ENCODE measurements around the gene AGBL2. TPM values are rescaled to one million over a fixed set of nuclear protein-coding genes. Genes with fewer than 3 reads are reported as not detected.
"Not testable (repeated sequence)": the region's sequence is repeated elsewhere in the genome, so short reads cannot be mapped to it uniquely, and the experiment has no call there.

Gene AGBL2
- total RNA-seq, 2 experiments from 2014 or later, result 2.0 to 8.4 TPM

DNA sequence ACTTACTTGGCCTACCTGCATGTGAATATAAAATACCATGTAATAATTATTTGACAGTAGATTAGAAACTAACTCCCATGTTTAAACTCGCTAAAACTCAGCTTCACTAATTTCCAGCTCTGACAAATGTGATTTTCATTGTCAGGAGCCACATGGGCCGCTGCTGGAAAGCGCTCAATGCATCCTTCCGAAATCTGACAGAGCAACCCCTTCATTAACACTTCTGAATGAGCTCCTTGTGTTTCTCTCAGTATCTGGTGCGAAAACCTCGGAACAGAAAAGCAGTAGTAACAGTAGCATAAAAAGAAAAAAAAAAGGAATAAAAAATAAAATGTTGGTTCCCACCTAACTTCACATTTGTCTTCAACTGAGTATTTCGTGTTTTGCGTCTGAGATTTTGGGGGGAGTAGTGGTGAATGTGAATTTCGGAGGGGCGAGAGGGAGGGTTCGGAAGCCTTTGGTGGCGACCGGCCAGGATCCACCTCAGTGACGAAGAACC is 73.5 kb downstream of the AGBL2 start:
- Histone ChIP-seq H3K36me3 (ENCODE audit: insufficient read depth, low read length) (peaks cover 36% of the 10 kb centered on the region), H3K27ac (ENCODE audit: low read depth, low read length, poor library complexity, severe bottlenecking) (peak overlapping the region; percentile 75), H2AFZ (ENCODE audit: low read length) (peak overlapping the region; percentile 45), H3K9me3 (ENCODE audit: low read length) (no peaks in the 10 kb centered on the region), H4K20me1 (ENCODE audit: insufficient read depth, low read length) (no peaks in the 10 kb centered on the region), H3K4me3 (ENCODE audit: low read depth, low read length, poor library complexity, severe bottlenecking) (peak overlapping the region; percentile 89), H3K79me2 (ENCODE audit: insufficient read depth, low read depth, low read length) (peaks cover 34% of the 10 kb centered on the region), H3K4me1 (ENCODE audit: insufficient read depth, low read length, poor library complexity, severe bottlenecking) (peaks cover 21% of the 10 kb centered on the region), H3K9me2 (ENCODE audit: insufficient read depth, low read length) (no peaks in the 10 kb centered on the region), H3K4me2 (ENCODE audit: low read length) (peak overlapping the region; percentile 93)
- CTCF ChIA-PET (ENCODE audit: unreplicated experiment), result interaction anchor here (0.6 kb wide), 1 partner anchor 190 kb away, joined by 3 read pairs; no protein-coding TSS in a partner anchor
- TSS peak; percentile 87 for BruUV-seq (replicated peaks)
- peak; percentile 7 for DNase-seq (ENCODE audit: low spot score)
- intact Hi-C loops (cut with micrococcal nuclease; ENCODE audit: unreplicated experiment), result loop anchor here (1.0 to 10.0 kb wide), 5 partner anchors 63 to 473 kb away; partner anchors contain the start of genes AGBL2, FNBP4, KBTBD4 and NDUFS3
- POLR2A ChIA-PET, result interaction anchor here (0.6 to 0.7 kb wide), 2 partner anchors 16 to 417 kb away, joined by 3 to 4 read pairs; no protein-coding TSS in a partner anchor
- TF ChIP-seq EZH2phosphoT487 (IDR thresholded peaks at IDR 0.05; ENCODE audit: borderline replicate concordance, low read depth, low read length), result no peak
- TF ChIP-seq, protein P1, sequence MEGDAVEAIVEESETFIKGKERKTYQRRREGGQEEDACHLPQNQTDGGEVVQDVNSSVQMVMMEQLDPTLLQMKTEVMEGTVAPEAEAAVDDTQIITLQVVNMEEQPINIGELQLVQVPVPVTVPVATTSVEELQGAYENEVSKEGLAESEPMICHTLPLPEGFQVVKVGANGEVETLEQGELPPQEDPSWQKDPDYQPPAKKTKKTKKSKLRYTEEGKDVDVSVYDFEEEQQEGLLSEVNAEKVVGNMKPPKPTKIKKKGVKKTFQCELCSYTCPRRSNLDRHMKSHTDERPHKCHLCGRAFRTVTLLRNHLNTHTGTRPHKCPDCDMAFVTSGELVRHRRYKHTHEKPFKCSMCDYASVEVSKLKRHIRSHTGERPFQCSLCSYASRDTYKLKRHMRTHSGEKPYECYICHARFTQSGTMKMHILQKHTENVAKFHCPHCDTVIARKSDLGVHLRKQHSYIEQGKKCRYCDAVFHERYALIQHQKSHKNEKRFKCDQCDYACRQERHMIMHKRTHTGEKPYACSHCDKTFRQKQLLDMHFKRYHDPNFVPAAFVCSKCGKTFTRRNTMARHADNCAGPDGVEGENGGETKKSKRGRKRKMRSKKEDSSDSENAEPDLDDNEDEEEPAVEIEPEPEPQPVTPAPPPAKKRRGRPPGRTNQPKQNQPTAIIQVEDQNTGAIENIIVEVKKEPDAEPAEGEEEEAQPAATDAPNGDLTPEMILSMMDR (conservative IDR thresholded peaks at IDR 0.05; ENCODE audit: low read length), result no peak

DNA sequence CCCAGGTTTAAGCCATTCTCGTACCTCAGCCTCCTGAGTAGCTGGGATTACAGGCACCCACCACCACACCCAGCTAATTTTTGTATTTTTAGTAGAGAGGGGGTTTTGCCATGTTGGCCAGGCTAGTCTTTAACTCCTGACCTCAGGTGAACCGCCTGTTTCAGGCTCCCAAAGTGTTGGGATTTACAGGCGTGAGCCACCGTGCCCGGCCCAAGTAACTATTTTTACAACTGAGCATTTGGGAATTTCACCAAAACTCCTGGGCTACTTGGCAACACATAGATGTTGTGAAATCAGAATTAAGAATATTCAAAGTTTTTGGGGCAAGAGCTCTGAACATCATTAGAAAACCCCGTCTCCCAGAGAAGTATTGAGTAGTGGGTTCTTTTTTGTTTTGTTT is 74.7 kb downstream of the AGBL2 start:
- peaks cover 21% of the 10 kb centered on the region for H3K4me1 ChIP-seq (ENCODE audit: insufficient read depth, low read length, poor library complexity, severe bottlenecking)
- CTCF ChIA-PET (ENCODE audit: unreplicated experiment); H3K27ac ChIP-seq (ENCODE audit: low read depth, low read length, poor library complexity, severe bottlenecking); H2AFZ ChIP-seq (ENCODE audit: low read length); H4K20me1 ChIP-seq (ENCODE audit: insufficient read depth, low read length); H3K9me2 ChIP-seq (ENCODE audit: insufficient read depth, low read length); POLR2A ChIA-PET; DNase-seq (ENCODE audit: low spot score); H3K9me3 ChIP-seq (ENCODE audit: low read length); BruUV-seq (replicated peaks): not testable (repeated sequence)
- H3K36me3 ChIP-seq (ENCODE audit: insufficient read depth, low read length), result peaks cover 48% of the 10 kb centered on the region
- intact Hi-C loops (cut with micrococcal nuclease; ENCODE audit: unreplicated experiment), result loop anchor here (10.0 kb wide), 1 partner anchor 474 kb away; no protein-coding TSS in a partner anchor
- H3K4me2 ChIP-seq (ENCODE audit: low read length), result peak overlapping the region; percentile 93; the same call in 1 of the 2 replicates
- peaks cover 34% of the 10 kb centered on the region for H3K79me2 ChIP-seq (ENCODE audit: insufficient read depth, low read depth, low read length)
- H3K4me3 ChIP-seq (ENCODE audit: low read depth, low read length, poor library complexity, severe bottlenecking), result peak overlapping the region; percentile 89

DNA sequence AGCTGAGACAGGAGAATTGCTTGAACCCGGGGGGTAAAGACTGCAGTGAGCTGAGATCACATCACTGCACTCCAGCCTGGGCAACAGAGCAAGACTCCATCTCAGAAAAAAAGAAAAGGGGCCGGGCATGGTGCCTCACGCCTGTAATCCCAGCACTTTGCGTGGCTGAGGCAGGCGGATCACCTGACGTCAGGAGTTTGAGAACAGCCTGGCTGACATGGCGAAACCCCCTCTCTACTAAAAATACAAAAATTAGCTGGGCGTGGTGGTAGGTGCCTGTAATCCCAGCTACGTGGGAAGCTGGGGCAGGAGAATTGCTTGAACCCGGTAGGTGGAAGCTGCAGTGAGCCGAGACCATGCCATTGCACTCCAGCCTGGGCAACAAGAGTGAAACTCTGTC is 78.8 kb downstream of the AGBL2 start:
- peaks cover 27% of the 10 kb centered on the region for H3K79me2 ChIP-seq (ENCODE audit: insufficient read depth, low read depth, low read length)
- intact Hi-C loops (cut with micrococcal nuclease; ENCODE audit: unreplicated experiment); H4K20me1 ChIP-seq (ENCODE audit: insufficient read depth, low read length); H3K27ac ChIP-seq (ENCODE audit: low read depth, low read length, poor library complexity, severe bottlenecking); H3K4me3 ChIP-seq (ENCODE audit: low read depth, low read length, poor library complexity, severe bottlenecking); H3K4me2 ChIP-seq (ENCODE audit: low read length); CTCF ChIA-PET (ENCODE audit: unreplicated experiment); H2AFZ ChIP-seq (ENCODE audit: low read length); H3K9me3 ChIP-seq (ENCODE audit: low read length); H3K9me2 ChIP-seq (ENCODE audit: insufficient read depth, low read length); H3K4me1 ChIP-seq (ENCODE audit: insufficient read depth, low read length, poor library complexity, severe bottlenecking); DNase-seq (ENCODE audit: low spot score); BruUV-seq (replicated peaks): not testable (repeated sequence)
- peaks cover 85% of the 10 kb centered on the region for H3K36me3 ChIP-seq (ENCODE audit: insufficient read depth, low read length)
- POLR2A ChIA-PET, result interaction anchor here (0.6 kb wide), 2 partner anchors 9 to 140 kb away, joined by 4 read pairs; no protein-coding TSS in a partner anchor
